Left ventricle myocardium inferior (tissue), 1 donor: ENCODE measurements around the gene IL1RL2. TPM values are rescaled to one million over a fixed set of nuclear protein-coding genes. Genes with fewer than 3 reads are reported as not detected.

Experiments
- DNase-seq: peaks from one replicate; pipeline ENCODE4 v3.0.0-alpha.2; 2020
- H3K27ac ChIP-seq: fragments of 200-600 bp; replicated peaks from 2 replicates; pipeline ENCODE4 v1.8.0; 2021
- H3K27me3 ChIP-seq: fragments of 200-600 bp; 2 replicates; pipeline ENCODE4 v1.8.0; 2021; ENCODE audit warnings: low read depth
- H3K36me3 ChIP-seq: fragments of 200-600 bp; 2 replicates; pipeline ENCODE4 v1.8.0; 2021
- H3K4me1 ChIP-seq: fragments of 200-600 bp; 2 replicates; pipeline ENCODE4 v1.8.0; 2021
- H3K4me3 ChIP-seq: fragments of 200-600 bp; 2 replicates; pipeline ENCODE4 v1.8.0; 2021; ENCODE audit warnings: mild to moderate bottlenecking, moderate library complexity
- H3K9me3 ChIP-seq: fragments of 200-600 bp; replicated peaks from 2 replicates; pipeline ENCODE4 v1.8.0; 2021
- intact Hi-C: fragments of 100-400 bp; cut with micrococcal nuclease; formaldehyde crosslinking; loops from one replicate; pipeline ENCODE4 v1.11.0; 2022
- total RNA-seq: library from RNA; stranded (reverse); fragmentation: NEBNext Ultra II Directional; extraction: Animal tissue kit (Norgen Biotek cat#: 25700); gene quantifications from one replicate; pipeline ENCODE4 v1.2.1, GENCODE V29; 2021
- TF ChIP-seq, protein P1 (sequence below): fragments of 200-600 bp; IDR thresholded peaks from 2 replicates; pipeline ENCODE4 v1.8.0; 2021; ENCODE audit warnings: antibody characterized with exemption, mild to moderate bottlenecking, borderline replicate concordance
- donor health status: DM: no; HTN: yes; CAD: no; lungs with severe emphysema.

The IL1RL2 gene
- total RNA-seq, 1 donor from 2014 or later: 0.30 TPM

- TF ChIP-seq, protein P1, sequence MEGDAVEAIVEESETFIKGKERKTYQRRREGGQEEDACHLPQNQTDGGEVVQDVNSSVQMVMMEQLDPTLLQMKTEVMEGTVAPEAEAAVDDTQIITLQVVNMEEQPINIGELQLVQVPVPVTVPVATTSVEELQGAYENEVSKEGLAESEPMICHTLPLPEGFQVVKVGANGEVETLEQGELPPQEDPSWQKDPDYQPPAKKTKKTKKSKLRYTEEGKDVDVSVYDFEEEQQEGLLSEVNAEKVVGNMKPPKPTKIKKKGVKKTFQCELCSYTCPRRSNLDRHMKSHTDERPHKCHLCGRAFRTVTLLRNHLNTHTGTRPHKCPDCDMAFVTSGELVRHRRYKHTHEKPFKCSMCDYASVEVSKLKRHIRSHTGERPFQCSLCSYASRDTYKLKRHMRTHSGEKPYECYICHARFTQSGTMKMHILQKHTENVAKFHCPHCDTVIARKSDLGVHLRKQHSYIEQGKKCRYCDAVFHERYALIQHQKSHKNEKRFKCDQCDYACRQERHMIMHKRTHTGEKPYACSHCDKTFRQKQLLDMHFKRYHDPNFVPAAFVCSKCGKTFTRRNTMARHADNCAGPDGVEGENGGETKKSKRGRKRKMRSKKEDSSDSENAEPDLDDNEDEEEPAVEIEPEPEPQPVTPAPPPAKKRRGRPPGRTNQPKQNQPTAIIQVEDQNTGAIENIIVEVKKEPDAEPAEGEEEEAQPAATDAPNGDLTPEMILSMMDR: no peak
- intact Hi-C loops: no loop called here
- no peaks in the 10 kb centered on the region for H3K36me3 ChIP-seq
- no peak for DNase-seq
- H3K9me3 ChIP-seq: no peaks in the 10 kb centered on the region
- H3K27ac ChIP-seq: no peak overlapping the region
- no peak overlapping the region for H3K4me3 ChIP-seq
- H3K27me3 ChIP-seq: peaks cover 7% of the 10 kb centered on the region
- H3K4me1 ChIP-seq: peaks cover 31% of the 10 kb centered on the region
Measured at GRCh38 chr2:102237176-102237575, 50.4 kb downstream of the IL1RL2 start.

- H3K36me3 ChIP-seq: no peaks in the 10 kb centered on the region
- TF ChIP-seq, protein P1: no peak
- H3K9me3 ChIP-seq: no peaks in the 10 kb centered on the region
- peaks cover 7% of the 10 kb centered on the region for H3K27me3 ChIP-seq
- H3K4me3 ChIP-seq: no peak overlapping the region
- peaks cover 31% of the 10 kb centered on the region for H3K4me1 ChIP-seq
- intact Hi-C loops: no loop called here
- DNase-seq: peak; percentile 27
- peak overlapping the region; percentile 88 for H3K27ac ChIP-seq
Measured at GRCh38 chr2:102238039-102238756, 51.4 kb downstream of the IL1RL2 start.

DNA sequence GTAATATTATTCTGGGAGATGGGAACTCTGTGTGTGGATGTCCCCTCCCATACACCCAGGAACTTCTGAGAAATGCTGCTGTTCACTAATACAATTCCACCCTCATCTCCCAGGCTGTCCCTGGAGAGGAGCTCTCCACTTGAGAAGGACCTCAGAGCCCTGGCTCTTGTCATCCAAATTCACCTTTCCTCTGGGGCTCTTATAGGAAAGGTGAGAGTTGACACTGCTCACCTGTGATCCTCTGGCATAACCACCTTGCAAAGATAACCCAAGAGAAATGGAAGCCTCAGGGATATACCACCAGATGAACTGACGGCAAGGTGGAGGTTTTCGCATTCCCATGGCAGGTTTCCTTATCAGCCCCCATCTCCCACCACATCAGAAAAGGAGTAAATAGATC lies 52.0 kb downstream of the IL1RL2 start:
- Histone ChIP-seq H3K36me3 (no peaks in the 10 kb centered on the region), H3K4me3 (no peak overlapping the region), H3K4me1 (peaks cover 31% of the 10 kb centered on the region), H3K27ac (peak overlapping the region; percentile 88), H3K27me3 (peaks cover 7% of the 10 kb centered on the region), H3K9me3 (no peaks in the 10 kb centered on the region)
- TF ChIP-seq, protein P1: no peak
- DNase-seq: no peak
- intact Hi-C loops: no loop called here

DNA sequence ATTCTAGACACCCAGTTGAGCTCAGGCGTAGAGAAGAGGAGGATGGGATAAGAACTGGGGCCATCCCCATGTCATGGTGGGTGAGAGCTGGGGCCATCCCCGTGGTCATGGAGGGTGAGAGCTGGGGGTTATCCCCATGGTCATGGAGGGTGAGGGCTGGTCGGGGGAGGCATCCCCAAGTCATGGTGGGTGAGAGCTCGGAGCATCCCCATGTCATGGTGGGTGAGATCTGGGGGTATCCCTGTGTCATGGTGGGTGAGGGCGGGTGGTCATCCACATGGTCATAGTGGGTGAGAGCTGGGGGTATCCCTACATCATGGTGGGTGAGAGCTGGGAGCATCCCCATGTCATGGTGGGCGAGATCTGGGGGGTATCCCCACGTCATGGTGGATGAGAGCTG lies 52.5 kb downstream of the IL1RL2 start:
- no peaks in the 10 kb centered on the region for H3K36me3 ChIP-seq
- intact Hi-C loops: no loop called here
- DNase-seq: no peak
- TF ChIP-seq, protein P1: no peak
- peak overlapping the region; percentile 88 for H3K27ac ChIP-seq
- peaks cover 31% of the 10 kb centered on the region for H3K4me1 ChIP-seq
- H3K9me3 ChIP-seq: no peaks in the 10 kb centered on the region
- H3K4me3 ChIP-seq: no peak overlapping the region
- H3K27me3 ChIP-seq: peaks cover 7% of the 10 kb centered on the region

- TF ChIP-seq, protein P1: peak; percentile 99
- no peaks in the 10 kb centered on the region for H3K9me3 ChIP-seq
- H3K27me3 ChIP-seq: peaks cover 7% of the 10 kb centered on the region
- H3K4me3 ChIP-seq: peak overlapping the region; percentile 36
- H3K27ac ChIP-seq: peak overlapping the region; percentile 88
- no peaks in the 10 kb centered on the region for H3K36me3 ChIP-seq
- intact Hi-C loops: loop anchor here (5.0 kb wide), 2 partner anchors 59 to 219 kb away; no protein-coding TSS in a partner anchor
- DNase-seq: peak; percentile 91
- H3K4me1 ChIP-seq: peaks cover 31% of the 10 kb centered on the region
Measured at GRCh38 chr2:102240640-102241370, 54.0 kb downstream of the IL1RL2 start.
